Prostate gland (tissue), 2 donors: Measurements from ENCODE around the gene PTPN1.

ENCODE experiments used
- CTCF ChIP-seq, 4 experiments: fragments of 200-600 bp in 2 of 4; fragments of 450-650 bp in 2 of 4; sonication (generic) in 2 of 4; IDR thresholded peaks; 1 replicate in 3 of 4; 2 replicates in 1 of 4; pipeline ENCODE4 v1.5.1; 2016 to 2019; ENCODE audit warnings: antibody characterized with exemption in 4 of 4, mild to moderate bottlenecking in 2 of 4, moderate library complexity in 2 of 4
- POLR2A ChIP-seq: fragments of 450-650 bp; IDR thresholded peaks from one replicate; pipeline ENCODE4 v1.6.1; 2016; ENCODE audit warnings: antibody characterized with exemption, mild to moderate bottlenecking
- POLR2AphosphoS5 ChIP-seq: sonication (generic); formaldehyde crosslinking; IDR thresholded peaks from one replicate; pipeline ENCODE4 v1.6.1; 2017; ENCODE audit warnings: antibody characterized with exemption

GRCh38 chr20:50598074-50598473 lies 87.9 kb downstream of the PTPN1 start:
- no peak for TF ChIP-seq CTCF (IDR thresholded peaks at IDR 0.05)
- TF ChIP-seq POLR2AphosphoS5: no peak
- TF ChIP-seq POLR2A: no peak
